AG09309 (cell line): ENCODE measurements around the gene ANKZF1.

Experiments used
- DNase-seq: peaks from one replicate; pipeline ENCODE4 v3.0.0-alpha.2; 2010; ENCODE audit warnings: low read depth
- H3K4me3 ChIP-seq: 2 replicates; pipeline ENCODE4 v1.5.1; 2011; ENCODE audit warnings: mild to moderate bottlenecking, low read depth, low read length, moderate library complexity; ENCODE audit not compliant: control insufficient read depth
- CTCF ChIP-seq: IDR thresholded peaks from 2 replicates; pipeline ENCODE4 v1.5.1; 2011; ENCODE audit warnings: mild to moderate bottlenecking, low read depth, low read length, inconsistent platforms; ENCODE audit not compliant: insufficient read depth, control insufficient read depth; ENCODE audit errors: missing control alignments

Gene ANKZF1

GRCh38 chr2:219272356-219272755 lies 42.8 kb downstream of the ANKZF1 start:
- TF ChIP-seq CTCF = no peak
- no peak for DNase-seq
- H3K4me3 ChIP-seq = no peak overlapping the region

DNA sequence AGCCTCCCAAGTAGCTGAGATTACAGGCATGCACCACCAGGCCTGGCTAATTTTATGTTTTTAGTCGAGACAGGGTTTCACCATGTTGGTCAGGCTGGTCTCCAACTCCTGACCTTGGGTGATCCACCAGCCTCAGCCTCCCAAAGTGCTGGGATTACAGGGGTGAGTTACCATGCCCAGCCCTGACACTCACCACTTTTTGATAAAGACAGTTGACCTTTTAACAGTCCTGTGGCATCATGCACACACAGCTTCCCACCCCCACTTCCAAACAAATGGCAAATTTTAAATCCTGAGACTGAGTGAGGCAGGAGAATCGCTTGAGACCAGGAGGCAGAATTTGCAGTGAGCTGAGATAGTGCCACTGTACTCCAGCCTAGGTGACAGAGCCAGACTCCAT lies 43.4 kb downstream of the ANKZF1 start:
- no peak for DNase-seq
- TF ChIP-seq CTCF = no peak
- H3K4me3 ChIP-seq = no peak overlapping the region

- H3K4me3 ChIP-seq = no peak overlapping the region
- TF ChIP-seq CTCF = no peak
- no peak for DNase-seq
These were observed 44.3 kb downstream of the ANKZF1 start for GRCh38 chr2:219273937-219274336.

DNA sequence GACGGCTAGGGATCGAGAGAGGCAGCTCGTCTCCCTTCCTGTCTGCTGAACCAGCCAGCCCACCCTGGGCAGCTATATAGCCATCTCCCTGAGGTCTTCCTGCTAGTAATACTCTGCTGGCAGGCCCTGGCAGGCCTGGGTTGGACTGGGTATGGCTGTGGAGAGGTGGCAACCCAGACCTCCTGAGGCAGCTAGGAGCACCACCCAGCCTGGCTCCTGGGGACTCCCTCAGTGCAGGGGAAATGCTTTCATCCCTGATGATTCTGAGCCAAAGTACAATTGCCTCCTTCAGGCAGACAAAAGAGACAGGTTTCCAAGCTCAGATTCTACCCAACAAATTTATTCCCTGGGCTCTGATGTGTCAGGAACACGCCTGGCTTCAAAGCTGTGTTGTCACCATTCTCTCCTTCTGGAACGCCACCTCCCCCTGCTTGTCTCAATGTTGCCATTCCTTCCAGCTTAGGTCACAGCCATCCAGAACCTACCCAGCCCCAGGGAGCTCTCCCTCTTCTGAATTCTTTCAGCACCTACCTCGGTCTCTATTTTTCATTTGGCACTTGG lies 44.8 kb downstream of the ANKZF1 start:
- no peak for TF ChIP-seq CTCF
- no peak overlapping the region for H3K4me3 ChIP-seq
- no peak for DNase-seq

GRCh38 chr2:219277703-219278654 lies 48.4 kb downstream of the ANKZF1 start:
- H3K4me3 ChIP-seq = no peak overlapping the region
- TF ChIP-seq CTCF = peak; percentile 99
- no peak for DNase-seq

DNA sequence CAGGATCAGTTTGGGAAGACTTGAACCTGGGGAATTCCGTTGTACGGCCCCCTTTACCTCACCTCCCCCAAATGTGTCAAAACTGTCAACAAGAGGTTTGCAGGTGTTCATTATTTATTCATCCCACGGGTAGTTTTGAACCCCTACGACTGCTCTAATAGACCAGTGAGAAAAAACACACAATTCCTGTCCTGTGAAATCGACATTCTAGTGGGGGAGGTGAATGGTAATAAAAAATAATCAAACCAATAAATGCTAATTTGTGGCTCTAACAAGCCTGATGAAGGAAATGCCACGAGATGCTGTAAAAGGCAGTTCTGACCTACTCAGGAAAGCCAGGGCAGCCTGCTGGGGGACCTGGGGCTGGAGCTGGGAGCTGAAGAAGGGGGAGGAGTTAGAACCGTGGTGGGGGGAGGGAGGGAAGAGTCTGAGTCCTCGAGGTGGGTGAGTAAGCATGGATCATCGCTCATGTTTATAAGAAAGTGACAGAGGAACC lies 49.1 kb downstream of the ANKZF1 start:
- peak overlapping the region; percentile 25 for H3K4me3 ChIP-seq
- DNase-seq = no peak
- no peak for TF ChIP-seq CTCF
